Uterus (tissue), 4 donors: Measurements from ENCODE around the gene USF2. TPM values are rescaled to one million over a fixed set of nuclear protein-coding genes. Genes with fewer than 3 reads are reported as not detected.

ENCODE experiments used
- DNase-seq, 2 donors: peaks; one replicate each; pipeline ENCODE4 v3.0.0-alpha.2; 2019 to 2020
- H3K27ac ChIP-seq, 2 donors: fragments of 200-600 bp; sonication (generic); 1 replicate in 1 of 2; 2 replicates in 1 of 2; pipeline ENCODE4 v1.5.1; 2016 to 2018
- H3K27me3 ChIP-seq, 2 donors: fragments of 200-600 bp; sonication (generic); one replicate each; pipeline ENCODE4 v1.5.1; 2018 to 2019; ENCODE audit warnings: control low read depth in 1 of 2
- H3K36me3 ChIP-seq, 2 donors: fragments of 200-600 bp; sonication (generic); one replicate each; pipeline ENCODE4 v1.5.1; 2019; ENCODE audit warnings: control low read depth in 1 of 2
- H3K4me1 ChIP-seq, 2 donors: fragments of 200-600 bp; sonication (generic); one replicate each; pipeline ENCODE4 v1.5.1; 2018 to 2019; ENCODE audit warnings: control low read depth in 1 of 2
- H3K4me3 ChIP-seq, 2 donors: fragments of 200-600 bp; sonication (generic); 1 replicate in 1 of 2; 2 replicates in 1 of 2; pipeline ENCODE4 v1.5.1; 2018 to 2019; ENCODE audit warnings: mild to moderate bottlenecking in 1 of 2
- H3K9me3 ChIP-seq, 2 donors: fragments of 200-600 bp; sonication (generic); one replicate each; pipeline ENCODE4 v1.5.1; 2019; ENCODE audit warnings: control low read depth in 1 of 2
- CTCF ChIP-seq, 4 experiments: fragments of 200-600 bp in 2 of 4; fragments of 450-650 bp in 2 of 4; sonication (generic) in 2 of 4; IDR thresholded peaks; one replicate each; pipeline ENCODE4 v1.5.1; 2016 to 2019; ENCODE audit warnings: antibody characterized with exemption in 4 of 4, mild to moderate bottlenecking in 2 of 4, moderate library complexity in 1 of 4
- POLR2A ChIP-seq, 2 donors: fragments of 450-650 bp; IDR thresholded peaks; one replicate each; pipeline ENCODE4 v1.6.1; 2016; ENCODE audit warnings: antibody characterized with exemption in 2 of 2, mild to moderate bottlenecking in 1 of 2, moderate library complexity in 1 of 2
- intact Hi-C: fragments of 100-400 bp; cut with DNase I; formaldehyde crosslinking; loops from one replicate; pipeline ENCODE4 v1.15.1; 2023; ENCODE audit warnings: low total_unique reads
- total RNA-seq, 4 donors: library from RNA; depleted of rRNA in 3 of 4; stranded (reverse); fragments of >200 nt in 3 of 4; gene quantifications; one replicate each; pipeline versions ENCODE4 v1.1.0 to v1.2.4, GENCODE V29; 2014 to 2023
- donor health status: DM: yes; HTN: yes; CAD: no.

The USF2 gene
- total RNA-seq, 4 donors from 2014 or later = 48.8 to 155 (median 87.5) TPM

- peak; percentile 23 to 28 for DNase-seq
- no peak for TF ChIP-seq CTCF (IDR thresholded peaks at IDR 0.05)
- no peak for TF ChIP-seq POLR2A (IDR thresholded peaks at IDR 0.05)
Measured at GRCh38 chr19:35265126-35265899, 3.4 kb upstream of the USF2 start.

GRCh38 chr19:35265900-35266519 is 2.8 kb upstream of the USF2 start:
- peak; percentile 18 to 19 for DNase-seq
- peak overlapping the region; percentile 99 for H3K27ac ChIP-seq
- intact Hi-C loops = no loop called here
- no peaks in the 10 kb centered on the region for H3K9me3 ChIP-seq
- H3K4me1 ChIP-seq = peaks cover 0 to 4% of the 10 kb centered on the region in 2 donors
- H3K4me3 ChIP-seq = no peak overlapping the region
- no peaks in the 10 kb centered on the region for H3K36me3 ChIP-seq
- no peaks in the 10 kb centered on the region for H3K27me3 ChIP-seq
- TF ChIP-seq CTCF (IDR thresholded peaks at IDR 0.05) = no peak
- TF ChIP-seq POLR2A (IDR thresholded peaks at IDR 0.05) = no peak

More at GRCh38 chr19:35265126-35265899, 3.4 kb upstream of the USF2 start:
- H3K27ac ChIP-seq = peak overlapping the region; percentile 5 to 99
- H3K9me3 ChIP-seq = no peaks in the 10 kb centered on the region
- H3K27me3 ChIP-seq = no peaks in the 10 kb centered on the region
- H3K36me3 ChIP-seq = no peaks in the 10 kb centered on the region
- peaks cover 0 to 4% of the 10 kb centered on the region in 2 donors for H3K4me1 ChIP-seq
- intact Hi-C loops = no loop called here
- no peak overlapping the region for H3K4me3 ChIP-seq

- Histone ChIP-seq H3K4me3 (peak overlapping the region; percentile 74 to 83), H3K27ac (peak overlapping the region; percentile 99), H3K4me1 (peaks cover 0 to 4% of the 10 kb centered on the region in 2 donors), H3K9me3 (no peaks in the 10 kb centered on the region), H3K27me3 (no peaks in the 10 kb centered on the region), H3K36me3 (no peaks in the 10 kb centered on the region)
- intact Hi-C loops = no loop called here
- TF ChIP-seq CTCF (IDR thresholded peaks at IDR 0.05) (no peak), POLR2A (IDR thresholded peaks at IDR 0.05) (no peak)
- peak; percentile 40 to 54 for DNase-seq
Measured at GRCh38 chr19:35266520-35267352, 2.0 kb upstream of the USF2 start.

GRCh38 chr19:35267353-35267817 is 1.4 kb upstream of the USF2 start:
- H3K36me3 ChIP-seq = no peaks in the 10 kb centered on the region
- H3K27me3 ChIP-seq = no peaks in the 10 kb centered on the region
- peaks cover 0 to 4% of the 10 kb centered on the region in 2 donors for H3K4me1 ChIP-seq
- intact Hi-C loops = no loop called here
- TF ChIP-seq CTCF (IDR thresholded peaks at IDR 0.05) (no peak), POLR2A (IDR thresholded peaks at IDR 0.05) (no peak)
- H3K9me3 ChIP-seq = no peaks in the 10 kb centered on the region
- peak overlapping the region; percentile 74 to 83 for H3K4me3 ChIP-seq
- peak overlapping the region; percentile 99 for H3K27ac ChIP-seq
- peak; percentile 64 to 66 for DNase-seq
